GM21619 (cell line): ENCODE data around the gene WWC2.
"Not testable (repeated sequence)": the region's sequence is repeated elsewhere in the genome, so short reads cannot be mapped to it uniquely, and the experiment has no call there.

Experiments
- ATAC-seq: cut with Tn5 transposase; IDR thresholded peaks from one replicate; pipeline ENCODE4 v1.9.1; 2021; ENCODE audit not compliant: unreplicated experiment

The WWC2 gene

DNA sequence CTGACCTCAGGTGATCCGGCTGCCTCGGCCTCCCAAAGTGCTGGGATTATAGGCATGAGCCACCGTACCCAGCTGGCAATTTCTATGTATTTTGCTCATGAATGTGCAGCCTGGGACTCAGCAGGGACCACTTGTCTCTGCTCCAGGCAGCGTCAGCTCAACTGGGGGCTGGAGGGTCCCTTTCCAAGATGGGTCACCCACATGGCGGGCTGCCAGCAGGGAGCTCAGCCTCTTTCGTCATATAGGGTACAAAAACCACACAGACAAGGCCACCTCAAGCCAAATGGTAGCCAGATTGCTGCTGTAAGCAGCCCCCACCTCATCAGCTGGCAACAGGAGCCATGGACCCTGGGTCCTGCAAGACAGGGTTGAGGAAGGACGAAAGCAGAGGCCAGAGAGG lies 225.6 kb downstream of the WWC2 start:
- no peak for ATAC-seq

DNA sequence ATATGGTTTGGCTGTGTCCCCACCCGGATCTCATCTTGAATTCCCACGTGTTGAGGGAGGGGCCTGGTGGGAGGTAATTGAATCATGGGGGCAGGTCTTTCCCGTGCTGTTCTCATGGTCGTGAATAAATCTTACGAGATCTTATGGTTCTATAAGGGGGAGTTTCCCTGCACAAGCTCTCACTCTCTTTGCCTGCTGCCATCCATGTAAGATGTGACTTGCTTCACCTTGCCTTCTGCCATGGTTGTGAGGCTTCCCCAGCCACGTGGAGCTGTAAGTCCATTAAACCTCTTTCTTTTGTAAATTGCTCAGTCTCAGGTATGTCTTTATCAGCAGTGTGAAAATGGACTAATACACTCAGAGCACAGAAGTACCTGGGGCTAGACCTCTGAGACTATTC lies 227.3 kb downstream of the WWC2 start:
- not testable (repeated sequence) for ATAC-seq

DNA sequence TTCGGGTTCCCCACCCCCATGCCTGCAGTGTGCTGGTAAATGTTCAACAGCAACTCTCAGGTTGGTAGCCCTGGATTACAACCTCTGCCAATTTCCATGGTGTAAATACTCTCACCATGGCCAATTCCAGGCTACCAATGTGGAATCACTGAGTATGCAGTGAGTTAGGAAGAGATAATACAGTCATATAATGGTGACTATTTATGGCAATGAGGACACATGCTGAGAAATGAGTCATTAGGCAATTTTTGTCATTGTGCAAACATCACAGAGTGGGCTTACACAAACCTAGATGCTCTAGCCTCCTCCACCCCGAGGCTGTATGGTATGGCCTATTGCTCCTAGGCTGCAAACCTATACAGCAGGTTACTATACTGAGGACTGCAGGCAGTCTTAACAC lies 227.8 kb downstream of the WWC2 start:
- no peak for ATAC-seq

DNA sequence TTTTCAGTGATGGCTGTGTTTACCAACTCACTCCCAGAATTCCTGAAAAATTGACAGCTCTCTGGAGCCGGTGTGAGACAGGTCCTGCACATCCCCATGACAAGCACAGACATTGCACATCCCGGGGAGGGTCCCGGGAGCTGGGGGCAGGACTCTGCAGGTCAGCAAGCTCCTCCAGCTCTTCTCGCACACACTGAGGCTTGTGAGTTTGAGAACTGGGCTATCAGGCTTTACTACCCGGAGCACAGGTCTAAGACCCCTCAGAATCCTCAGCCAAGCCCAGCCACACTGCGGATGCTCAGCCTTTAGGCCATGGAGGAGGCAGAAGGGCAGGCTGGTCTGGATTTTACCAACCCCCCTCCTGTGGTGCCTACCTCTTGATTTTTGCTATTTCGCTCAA lies 228.8 kb downstream of the WWC2 start:
- no peak for ATAC-seq

DNA sequence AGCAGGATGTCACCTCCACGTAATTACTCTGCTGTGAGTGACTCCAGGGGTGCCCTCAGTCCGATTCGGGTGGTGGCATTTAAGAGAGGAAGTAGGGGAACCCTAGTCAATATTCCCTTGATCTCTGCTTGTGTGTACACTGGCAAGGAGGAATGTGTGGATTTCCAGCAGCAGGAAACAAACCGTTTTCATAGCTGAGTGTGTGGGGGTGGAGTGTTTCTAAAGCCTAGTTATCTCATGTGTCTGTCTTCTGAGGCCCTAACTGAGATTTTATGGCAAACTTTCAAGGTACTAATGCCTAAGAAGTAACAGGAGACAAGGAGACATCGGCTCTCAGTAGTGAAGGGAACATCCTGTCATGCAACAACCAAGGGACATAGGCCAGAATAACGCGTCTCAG lies 229.8 kb downstream of the WWC2 start:
- ATAC-seq, result no peak

DNA sequence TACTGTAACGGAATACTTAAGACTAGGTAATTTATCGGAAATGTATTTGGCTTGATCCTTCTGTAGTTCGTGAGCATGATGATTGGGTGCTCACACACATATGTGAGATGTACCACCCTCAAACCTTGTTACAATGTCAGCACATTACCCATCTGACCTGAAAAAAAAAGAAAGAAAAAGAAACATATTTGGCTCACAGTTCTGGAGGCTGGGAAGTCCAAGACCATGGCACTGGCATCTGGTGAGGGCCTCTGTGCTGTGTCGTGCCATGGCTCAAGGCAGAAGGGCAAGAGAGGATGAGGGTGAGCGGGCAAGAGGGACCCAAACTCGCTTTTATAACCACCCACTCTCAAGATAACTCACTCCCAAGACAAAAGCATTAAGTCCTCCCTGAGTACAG lies 230.2 kb downstream of the WWC2 start:
- no peak for ATAC-seq

DNA sequence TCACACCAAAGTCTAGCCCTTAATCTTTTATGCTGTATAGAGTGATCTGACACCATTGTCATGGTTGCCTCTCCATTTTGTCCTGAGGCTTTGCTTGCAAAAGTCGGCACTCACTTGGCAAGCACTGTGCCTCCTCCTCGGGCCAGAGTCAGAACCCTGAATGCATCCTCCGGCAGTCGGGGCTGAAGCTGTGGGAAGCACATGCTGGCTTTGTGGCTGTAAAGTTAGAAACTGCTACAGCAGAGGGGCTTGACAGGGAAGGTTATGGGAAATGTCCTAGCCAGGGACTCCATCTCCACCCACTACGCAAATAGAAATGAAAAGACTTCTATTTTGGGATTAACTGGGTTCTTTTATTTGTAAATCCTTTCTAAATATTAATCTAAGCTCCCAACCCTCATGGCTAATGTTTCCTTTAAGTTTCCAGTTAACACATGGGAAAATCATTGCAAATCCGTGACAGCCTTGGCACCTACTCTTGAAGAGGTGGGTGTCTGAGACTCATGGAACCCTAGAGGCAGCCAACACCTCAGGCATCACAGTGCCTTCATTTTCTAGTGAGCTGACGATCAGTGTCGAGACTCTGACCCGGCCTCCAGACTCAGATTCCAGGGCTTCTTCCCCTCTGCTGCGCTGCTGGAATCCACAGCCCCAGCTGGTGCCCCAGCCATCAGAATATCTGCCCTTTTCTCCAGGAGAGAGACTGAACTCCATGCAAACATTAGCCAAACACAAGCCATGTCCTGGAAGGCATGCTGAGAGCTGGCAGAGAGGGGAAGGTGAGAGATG lies 231.1 kb downstream of the WWC2 start:
- no peak for ATAC-seq

DNA sequence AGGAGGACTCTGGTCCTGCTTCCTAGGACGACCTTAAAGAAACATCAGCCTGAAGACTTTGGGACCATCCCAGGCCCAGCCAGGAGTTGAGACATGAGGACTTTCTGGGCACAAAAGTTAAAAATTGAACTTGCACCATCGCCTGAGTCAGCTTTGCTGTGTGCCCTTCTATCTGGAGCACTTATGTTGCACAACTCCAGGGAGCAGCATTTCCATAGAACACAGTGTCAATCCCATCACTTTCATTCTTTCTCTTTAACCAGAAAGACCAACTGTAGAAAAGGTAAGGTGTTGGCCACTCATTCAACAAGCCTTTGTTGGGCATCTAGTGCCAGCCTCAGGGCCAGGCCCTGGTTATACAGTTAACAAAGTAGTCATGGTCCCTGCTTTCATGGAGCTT lies 231.8 kb downstream of the WWC2 start:
- ATAC-seq, result no peak

DNA sequence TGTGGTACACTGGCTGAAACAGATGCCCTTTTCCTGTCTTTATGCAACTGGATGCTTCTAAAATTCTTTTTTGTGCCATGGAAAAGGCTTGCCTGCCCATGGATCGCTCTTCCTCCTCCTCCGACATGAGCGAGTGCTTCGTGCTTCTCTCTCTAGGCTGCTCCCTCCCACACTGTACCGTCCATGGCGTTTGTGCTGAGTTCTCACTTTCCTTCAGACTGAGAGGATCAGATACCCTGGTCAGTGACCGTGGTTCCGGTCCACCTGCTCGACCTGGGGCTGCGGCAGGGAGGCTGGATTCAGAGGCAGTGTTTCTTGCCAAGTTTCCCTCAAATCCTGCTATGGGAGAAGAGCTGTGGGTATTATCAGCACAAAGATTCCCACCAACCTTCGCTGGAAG lies 233.4 kb downstream of the WWC2 start:
- no peak for ATAC-seq

DNA sequence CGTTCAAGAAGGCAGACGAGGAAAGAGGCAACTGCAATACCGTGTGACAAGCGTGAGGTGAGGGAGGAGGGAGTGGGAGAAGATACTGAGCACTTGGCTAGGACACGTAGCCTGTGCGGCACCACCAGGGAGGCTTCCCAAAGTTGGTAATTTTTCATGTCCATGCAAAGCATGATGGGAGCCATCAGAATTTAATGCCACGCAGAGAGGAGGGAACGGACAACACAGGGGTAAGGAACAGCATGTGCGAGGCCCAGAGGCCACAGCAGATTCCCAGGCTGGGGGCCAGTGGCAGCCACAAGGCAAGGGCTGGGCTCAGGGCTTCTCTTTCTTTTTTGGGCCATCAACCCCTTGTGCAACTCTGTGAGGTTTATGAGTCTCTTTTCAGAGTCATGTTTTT lies 234.1 kb downstream of the WWC2 start:
- ATAC-seq, result no peak

DNA sequence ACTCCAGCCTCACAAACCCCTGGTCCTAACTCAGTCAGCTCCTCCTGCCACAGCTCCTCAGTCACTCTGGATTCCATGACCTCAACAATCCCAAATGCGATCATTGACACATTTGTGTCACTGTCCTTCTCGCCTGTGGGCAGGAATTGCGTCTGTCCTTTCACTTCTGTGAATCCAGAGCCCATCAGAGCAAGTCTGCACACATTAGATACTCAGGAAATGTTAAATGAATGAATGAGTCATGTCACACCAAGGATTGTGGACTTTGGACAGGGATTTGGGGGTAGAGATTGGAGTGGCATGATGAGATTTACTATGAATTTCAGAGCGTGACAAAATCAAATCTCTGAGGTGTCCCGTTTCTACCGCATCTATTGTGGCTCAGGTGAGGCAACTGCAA lies 234.9 kb downstream of the WWC2 start:
- no peak for ATAC-seq

DNA sequence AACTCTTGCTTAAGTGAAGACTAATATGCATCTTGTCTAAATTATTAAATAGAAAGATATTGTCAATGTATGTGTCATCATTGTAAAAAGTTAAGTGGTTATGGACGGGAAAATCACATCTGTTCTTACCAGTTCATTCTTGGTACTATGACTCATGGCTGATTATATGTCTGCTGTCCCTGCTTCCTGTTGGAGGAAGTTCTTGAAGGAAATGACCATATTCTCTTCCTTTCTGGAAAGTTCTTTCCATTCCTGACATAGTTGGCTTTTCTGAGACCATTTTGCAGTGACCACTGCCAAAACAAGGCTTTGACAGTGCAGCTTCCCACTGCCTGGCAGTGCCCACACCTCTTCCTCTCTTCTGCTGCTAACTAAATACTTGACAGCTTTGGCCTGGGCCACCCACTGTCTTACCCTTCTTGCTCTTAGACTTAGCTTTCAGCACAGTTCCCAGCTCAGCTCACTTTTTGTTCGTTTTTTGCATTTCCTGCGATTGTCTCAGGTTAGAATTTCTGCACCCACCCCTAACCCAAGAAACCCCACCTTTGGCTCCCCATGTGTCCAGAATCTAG lies 236.4 kb downstream of the WWC2 start:
- ATAC-seq, result no peak

DNA sequence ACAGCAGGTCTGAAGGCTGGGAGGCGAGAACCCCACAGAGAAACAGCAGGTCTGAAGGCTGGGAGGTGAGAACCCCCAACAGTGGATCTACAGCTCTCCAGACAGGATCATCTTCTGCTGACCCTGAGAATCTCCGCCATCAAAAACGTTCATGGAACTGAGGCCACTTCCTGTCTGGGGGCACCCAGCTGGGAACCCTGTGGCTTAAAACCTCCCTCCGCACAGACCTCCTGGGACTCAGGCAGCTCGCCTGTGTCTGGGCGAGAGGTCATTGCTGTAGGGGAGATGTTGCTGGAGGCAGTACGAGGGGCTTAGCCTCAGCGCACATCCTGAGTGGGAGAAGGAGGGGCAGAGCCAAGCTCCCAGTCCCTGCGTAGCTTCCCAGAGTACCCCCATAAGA lies 238.3 kb downstream of the WWC2 start:
- no peak for ATAC-seq

DNA sequence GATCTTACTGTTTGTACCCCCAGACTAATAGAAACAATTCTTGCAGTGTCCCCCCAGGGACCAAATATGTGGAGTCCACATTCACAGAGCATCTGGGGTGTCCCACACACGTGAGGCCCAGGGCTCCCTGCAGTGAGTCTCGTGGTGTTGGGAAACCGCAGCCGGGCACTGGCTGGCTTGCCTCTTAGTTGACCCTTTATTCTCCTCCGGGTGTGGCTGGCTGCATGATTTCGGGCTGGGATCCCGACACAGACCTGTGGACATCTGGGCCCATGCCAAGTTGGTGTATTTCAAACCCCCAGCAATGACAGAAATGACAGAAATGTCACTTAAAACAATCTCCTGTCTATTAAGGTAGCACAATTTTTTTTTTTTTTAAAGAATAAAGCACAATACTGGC lies 238.8 kb downstream of the WWC2 start:
- no peak for ATAC-seq

DNA sequence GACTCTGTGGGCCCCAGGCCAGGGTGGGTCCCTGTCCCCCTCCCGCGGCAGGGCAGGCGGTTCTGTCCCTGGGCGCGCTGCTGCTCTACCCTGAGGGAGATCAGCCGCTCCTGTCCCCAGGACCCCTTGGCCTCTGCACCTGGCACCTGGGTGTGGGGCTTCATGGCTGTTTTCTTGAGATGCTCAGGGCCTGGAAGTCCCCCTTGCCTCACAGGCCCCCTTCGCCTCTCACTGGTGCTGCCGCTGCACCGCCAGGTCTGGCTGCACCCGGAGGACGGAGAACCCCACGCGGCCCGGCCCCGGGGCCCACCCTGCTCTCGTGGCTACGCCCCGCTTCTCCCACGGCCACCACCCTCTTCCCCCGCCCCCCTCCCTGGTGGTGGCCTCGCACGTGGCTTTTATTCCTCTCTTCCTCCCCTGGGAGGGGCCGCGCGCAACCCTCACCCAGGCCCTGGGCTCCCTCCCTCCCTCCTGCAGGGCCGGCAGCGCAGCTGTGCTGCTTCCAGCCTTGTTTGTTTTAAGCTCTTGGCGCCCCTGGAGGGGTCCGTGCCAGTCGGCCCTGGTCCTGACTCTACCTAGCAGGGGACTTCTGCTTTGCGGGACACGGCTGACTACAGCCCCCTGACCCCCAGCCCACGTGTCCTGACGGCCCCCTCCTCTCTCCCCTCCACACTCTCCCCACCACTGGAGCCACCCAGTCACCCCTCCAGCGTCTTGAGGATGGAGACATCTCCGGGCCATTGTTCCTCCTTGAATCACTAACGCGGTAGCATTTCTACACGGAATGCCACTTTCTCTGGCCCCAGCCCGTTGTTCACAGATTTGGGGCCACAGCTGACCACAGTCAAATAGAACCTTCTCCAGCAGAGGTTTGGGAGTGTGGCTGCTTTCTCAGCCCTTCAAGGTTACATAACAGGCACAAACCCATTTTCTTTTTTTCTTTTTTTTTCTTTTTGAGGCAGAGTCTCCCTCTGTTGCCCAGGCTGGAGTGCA lies 243.8 kb downstream of the WWC2 start:
- no peak for ATAC-seq

DNA sequence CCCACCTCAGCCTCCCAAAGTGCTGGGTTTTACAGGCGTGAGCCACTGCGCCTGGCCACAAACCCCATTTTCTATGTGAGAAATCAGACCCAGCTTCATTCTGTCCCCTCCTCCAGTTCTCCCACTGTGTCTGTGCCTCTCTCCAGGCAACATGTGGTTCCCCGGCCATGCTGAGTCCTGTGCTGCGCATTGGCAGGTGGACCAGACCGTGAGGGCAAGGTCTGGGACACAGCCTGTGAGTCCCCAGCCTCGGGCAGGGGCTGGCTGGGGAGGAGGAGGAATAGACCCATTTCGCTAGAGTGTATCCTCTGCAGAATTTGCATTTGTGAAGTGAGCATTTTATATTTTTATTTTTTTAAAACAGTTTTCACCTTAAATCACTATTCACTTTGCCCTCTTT lies 244.7 kb downstream of the WWC2 start:
- ATAC-seq, result no peak

DNA sequence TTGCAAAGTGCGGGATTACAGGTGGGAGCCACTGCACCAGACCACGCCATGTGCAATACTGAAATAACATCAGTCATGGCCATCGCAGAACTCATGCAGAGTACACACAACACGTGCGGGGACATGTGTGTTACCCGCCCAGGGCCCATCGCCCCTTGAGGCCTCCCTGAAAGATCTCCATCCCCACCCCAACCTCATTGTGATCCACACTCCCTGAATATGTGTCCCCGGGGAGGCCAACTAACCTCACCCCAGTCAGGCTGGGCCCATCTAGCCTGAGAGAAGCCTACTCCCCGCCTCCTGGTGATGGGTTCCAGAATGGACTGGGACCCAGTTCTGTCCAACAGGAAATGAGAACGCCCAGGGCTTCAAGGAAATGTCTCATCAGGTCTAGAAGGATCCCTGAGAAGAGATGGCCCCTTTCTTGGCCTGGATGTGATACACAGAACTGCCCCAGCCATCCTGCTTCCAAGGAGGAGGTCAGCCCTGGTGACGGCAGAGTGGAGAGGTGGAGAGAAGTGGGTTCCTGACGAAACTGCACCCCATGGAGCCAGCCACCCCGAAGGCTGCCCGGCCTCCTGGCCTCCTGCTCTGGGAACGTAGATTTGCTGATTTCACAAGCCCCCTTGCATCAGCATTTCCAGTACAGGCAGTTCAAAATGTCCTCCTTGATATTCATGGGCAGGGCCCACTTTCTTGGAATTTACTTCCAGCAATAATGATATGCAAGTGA lies 245.6 kb downstream of the WWC2 start:
- no peak for ATAC-seq

DNA sequence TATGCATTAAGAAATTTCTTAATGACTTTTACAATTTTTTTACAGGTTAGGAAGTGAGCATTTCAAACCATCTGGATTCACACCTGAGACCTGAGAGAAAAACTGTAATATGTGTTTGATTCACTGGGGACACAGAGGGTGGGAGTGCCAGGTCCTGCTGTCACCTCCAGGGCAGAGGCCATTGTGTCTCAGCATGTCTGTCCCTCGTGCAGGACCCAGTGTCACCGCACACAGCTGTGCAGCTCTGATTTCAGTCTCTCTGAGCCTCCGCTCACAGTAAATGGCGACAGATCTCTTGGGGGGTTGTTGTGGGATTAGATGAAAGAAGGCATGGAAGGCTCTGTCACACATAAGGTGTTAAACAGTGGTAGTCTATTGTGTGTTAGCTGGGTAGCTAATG lies 246.2 kb downstream of the WWC2 start:
- no peak for ATAC-seq

DNA sequence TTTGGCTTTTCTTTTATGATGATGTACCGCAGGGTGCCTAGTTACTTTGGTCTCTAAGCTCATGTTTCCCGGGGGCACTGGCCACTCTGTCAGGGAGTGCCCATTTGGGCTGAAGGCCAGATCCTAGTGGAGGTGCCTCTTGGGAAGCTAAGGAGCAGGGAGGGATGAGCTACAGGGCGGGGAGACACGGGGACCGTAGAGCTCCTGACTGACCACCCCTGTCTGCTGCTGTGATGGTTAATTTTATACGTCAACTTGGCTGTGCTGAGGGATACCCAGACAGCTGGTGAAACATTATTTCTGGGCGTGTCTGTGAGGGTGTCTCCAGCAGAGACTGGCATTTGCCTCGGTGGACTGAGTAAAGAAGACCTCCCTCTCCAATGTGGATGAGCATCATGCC lies 248.1 kb downstream of the WWC2 start:
- no peak for ATAC-seq

DNA sequence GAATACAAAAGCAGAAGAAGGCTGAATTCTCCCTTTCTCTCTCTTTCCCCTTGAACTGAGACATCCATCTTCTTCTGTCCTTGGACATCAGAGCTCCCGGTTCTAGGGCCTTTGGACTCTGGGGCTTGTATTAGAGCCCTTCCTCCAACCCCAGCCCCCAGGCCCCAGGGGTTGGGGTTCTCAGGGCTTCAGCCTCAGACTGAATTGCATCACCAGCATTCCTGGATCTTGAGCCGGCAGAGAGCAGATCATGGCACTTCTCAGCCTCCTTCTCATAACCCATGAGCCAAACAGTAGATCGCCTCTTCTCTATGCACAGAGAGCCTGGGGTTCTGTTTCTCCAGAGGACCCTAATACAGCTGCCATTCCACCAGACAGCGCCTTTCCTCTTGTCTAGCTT lies 248.5 kb downstream of the WWC2 start:
- no peak for ATAC-seq

DNA sequence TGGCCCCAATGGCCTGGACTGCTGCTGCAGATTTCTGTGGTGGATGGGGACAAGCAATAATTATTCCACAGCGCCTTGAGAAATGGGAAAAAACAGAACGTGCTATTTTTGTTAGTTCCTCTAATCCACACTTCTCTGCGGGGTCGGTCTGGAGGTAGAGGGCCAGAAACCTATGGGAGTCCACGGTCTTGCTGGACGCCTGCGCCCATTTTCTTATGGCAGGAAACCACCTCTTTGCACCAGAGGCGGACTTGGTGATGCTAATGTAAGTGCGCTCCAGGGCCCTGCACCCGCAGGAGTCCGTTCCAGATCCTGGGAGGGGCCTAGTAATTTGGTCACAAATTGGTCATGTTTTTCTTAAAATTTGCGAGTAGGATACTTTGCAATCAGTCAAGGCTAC lies 249.1 kb downstream of the WWC2 start:
- no peak for ATAC-seq
